Brain microvascular endothelial cell (primary cell): ENCODE data around the gene SH3PXD2A.

ENCODE experiments used
- DNase-seq: peaks from one replicate; pipeline ENCODE4 v3.0.0-alpha.2; 2020
- H3K27ac ChIP-seq: fragments of 250-450 bp; sonication (Bioruptor Pico); 2 replicates; pipeline ENCODE4 v1.5.1; 2020; ENCODE audit warnings: mild to moderate bottlenecking, moderate library complexity
- H3K27me3 ChIP-seq: fragments of 250-450 bp; sonication (Bioruptor Pico); replicated peaks from 2 replicates; pipeline ENCODE4 v1.5.1; 2020; ENCODE audit warnings: mild to moderate bottlenecking
- H3K36me3 ChIP-seq: fragments of 250-450 bp; sonication (Bioruptor Pico); replicated peaks from 2 replicates; pipeline ENCODE4 v1.5.1; 2020; ENCODE audit warnings: mild to moderate bottlenecking
- H3K4me3 ChIP-seq: 2 replicates; pipeline ENCODE4 v1.5.1; 2011; ENCODE audit warnings: low read depth, mild to moderate bottlenecking, control low read depth, low read length, moderate library complexity
- CTCF ChIP-seq: IDR thresholded peaks from 2 replicates; pipeline ENCODE4 v1.5.1; 2011; ENCODE audit warnings: low read depth, mild to moderate bottlenecking, moderate library complexity, low read length, control low read depth, inconsistent platforms; ENCODE audit errors: missing control alignments
- in situ Hi-C: cut with HindIII; loops from 2 replicates; pipeline ENCODE4 v1.10.0; 2017; ENCODE audit warnings: low sequenced_read_pairs, low pct_ligation_motif_present

Gene SH3PXD2A

GRCh38 chr10:103812432-103812831, 42.9 kb downstream of the SH3PXD2A start:
- H3K27me3 ChIP-seq = no peaks in the 10 kb centered on the region
- no peak overlapping the region for H3K27ac ChIP-seq
- no peaks in the 10 kb centered on the region for H3K36me3 ChIP-seq
- in situ Hi-C loops = no loop called here
- H3K4me3 ChIP-seq = no peak overlapping the region
- no peak for DNase-seq
- TF ChIP-seq CTCF = no peak

- H3K27me3 ChIP-seq = no peaks in the 10 kb centered on the region
- DNase-seq = no peak
- TF ChIP-seq CTCF = no peak
- no peak overlapping the region for H3K27ac ChIP-seq
- H3K36me3 ChIP-seq = no peaks in the 10 kb centered on the region
- in situ Hi-C loops = no loop called here
- H3K4me3 ChIP-seq = no peak overlapping the region
These were observed 43.4 kb downstream of the SH3PXD2A start for GRCh38 chr10:103812004-103812403.

GRCh38 chr10:103811463-103811862, 43.9 kb downstream of the SH3PXD2A start:
- Histone ChIP-seq H3K27ac (no peak overlapping the region), H3K27me3 (no peaks in the 10 kb centered on the region), H3K4me3 (no peak overlapping the region), H3K36me3 (no peaks in the 10 kb centered on the region)
- no peak for DNase-seq
- in situ Hi-C loops = no loop called here
- TF ChIP-seq CTCF = no peak

- TF ChIP-seq CTCF = no peak
- H3K27ac ChIP-seq = no peak overlapping the region
- H3K36me3 ChIP-seq = no peaks in the 10 kb centered on the region
- no peaks in the 10 kb centered on the region for H3K27me3 ChIP-seq
- no peak for DNase-seq
- in situ Hi-C loops = no loop called here
- no peak overlapping the region for H3K4me3 ChIP-seq
These were observed 46.6 kb downstream of the SH3PXD2A start for GRCh38 chr10:103808780-103809179.

- Histone ChIP-seq H3K27me3 (no peaks in the 10 kb centered on the region), H3K36me3 (no peaks in the 10 kb centered on the region), H3K27ac (no peak overlapping the region), H3K4me3 (no peak overlapping the region)
- no peak for DNase-seq
- TF ChIP-seq CTCF = no peak
- in situ Hi-C loops = no loop called here
These were observed 47.4 kb downstream of the SH3PXD2A start for GRCh38 chr10:103807996-103808395.

- Histone ChIP-seq H3K27ac (no peak overlapping the region), H3K4me3 (no peak overlapping the region)
- TF ChIP-seq CTCF = no peak
These were observed 48.8 kb downstream of the SH3PXD2A start for GRCh38 chr10:103806395-103807187.

More at GRCh38 chr10:103806395-103807187, 48.8 kb downstream of the SH3PXD2A start:
- no peaks in the 10 kb centered on the region for H3K36me3 ChIP-seq
- DNase-seq = no peak
- in situ Hi-C loops = no loop called here
- H3K27me3 ChIP-seq = no peaks in the 10 kb centered on the region
